Prostate gland (tissue), 2 donors: ENCODE data around the gene GPRIN2. TPM values are rescaled to one million over a fixed set of nuclear protein-coding genes. Genes with fewer than 3 reads are reported as not detected.
"Not testable (repeated sequence)": the region's sequence is repeated elsewhere in the genome, so short reads cannot be mapped to it uniquely, and the experiment has no call there.

ENCODE experiments used
- DNase-seq: peaks from one replicate; pipeline ENCODE4 v3.0.0-alpha.2; 2019; ENCODE audit warnings: low spot score
- H3K27ac ChIP-seq, 2 donors: fragments of 200-600 bp; sonication (generic); 2 replicates each; pipeline ENCODE4 v1.5.1; 2017 to 2019
- H3K27me3 ChIP-seq: fragments of 200-600 bp; sonication (generic); replicated peaks from 2 replicates; pipeline ENCODE4 v1.5.1; 2019; ENCODE audit not compliant: insufficient read depth
- H3K36me3 ChIP-seq, 2 donors: fragments of 200-600 bp; sonication (generic); 1 replicate in 1 of 2; 2 replicates in 1 of 2; pipeline versions ENCODE4 v1.5.1 to v1.8.1; 2017 to 2019
- H3K4me1 ChIP-seq: fragments of 200-600 bp; sonication (generic); replicated peaks from 2 replicates; pipeline ENCODE4 v1.5.1; 2019
- H3K4me3 ChIP-seq, 2 donors: fragments of 200-600 bp; sonication (generic); 2 replicates each; pipeline ENCODE4 v1.5.1; 2017 to 2019
- H3K9me3 ChIP-seq: fragments of 200-600 bp; sonication (generic); 2 replicates; pipeline ENCODE4 v1.5.1; 2017
- CTCF ChIP-seq, 4 experiments: fragments of 200-600 bp in 2 of 4; fragments of 450-650 bp in 2 of 4; sonication (generic) in 2 of 4; IDR thresholded peaks; 1 replicate in 3 of 4; 2 replicates in 1 of 4; pipeline ENCODE4 v1.5.1; 2016 to 2019; ENCODE audit warnings: antibody characterized with exemption in 4 of 4, mild to moderate bottlenecking in 2 of 4, moderate library complexity in 2 of 4
- POLR2A ChIP-seq: fragments of 450-650 bp; IDR thresholded peaks from one replicate; pipeline ENCODE4 v1.6.1; 2016; ENCODE audit warnings: antibody characterized with exemption, mild to moderate bottlenecking
- WGBS: methylation state at CpG from one replicate; pipeline ENCODE4 v1.1.5; 2018; 5-methylcytosine and 5-hydroxymethylcytosine counted together
- intact Hi-C: fragments of 100-400 bp; cut with DNase I; formaldehyde crosslinking; loops from one replicate; pipeline ENCODE4 v1.14.2; 2022
- total RNA-seq, 2 donors: library from RNA; depleted of rRNA; stranded (reverse); fragments of >200 nt; gene quantifications; one replicate each; pipeline ENCODE4 v1.1.0, GENCODE V29; 2016

Gene GPRIN2
- 10 to 100 TPM in 1 of 2 donors, 1 to 10 TPM in 1; 4.3 to 16.9 TPM for total RNA-seq

GRCh38 chr10:46556515-46557318, at the start of gene GPRIN2:
Gene GPRIN2 (minus strand): TSS chr10:46556658. CDS start chr10:46550736, 5,922 bp downstream.
- peak; percentile 56 for TF ChIP-seq POLR2A
- no peak for TF ChIP-seq CTCF (IDR thresholded peaks at IDR 0.05)
- peak; percentile 56 for DNase-seq
- H3K27me3 ChIP-seq: no peaks in the 10 kb centered on the region
- no peaks in the 10 kb centered on the region for H3K9me3 ChIP-seq
- peaks cover 7% of the 10 kb centered on the region for H3K4me1 ChIP-seq
- intact Hi-C loops: loop anchor here (10.0 kb wide), 1 partner anchor 332 kb away; no protein-coding TSS in a partner anchor
- H3K4me3 ChIP-seq: peak within 1 kb of the TSS; percentile 38 to 48
- H3K27ac ChIP-seq: peak within 1 kb of the TSS; percentile 3 to 42
- 5% methylated on average over 74 of the region's 74 CpGs for WGBS
- H3K36me3 ChIP-seq: no peaks in the 10 kb centered on the region

- intact Hi-C loops, H3K4me1 ChIP-seq: not testable (repeated sequence)
Measured at GRCh38 chr10:46600516-46600915, 44.1 kb upstream of the GPRIN2 start.

GRCh38 chr10:46597616-46598246, 41.3 kb upstream of the GPRIN2 start:
- H3K9me3 ChIP-seq, H3K36me3 ChIP-seq, H3K4me1 ChIP-seq, H3K27me3 ChIP-seq, DNase-seq, intact Hi-C loops: not testable (repeated sequence)
- peak overlapping the region; percentile 25 to 35 for H3K4me3 ChIP-seq
- peak overlapping the region in 1 of 2 donors; percentile 45 for H3K27ac ChIP-seq
- WGBS: under 1% methylated on average over 14 of the region's 44 CpGs

More at GRCh38 chr10:46600516-46600915, 44.1 kb upstream of the GPRIN2 start:
- H3K9me3 ChIP-seq, H3K4me3 ChIP-seq, H3K36me3 ChIP-seq, H3K27me3 ChIP-seq, H3K27ac ChIP-seq, DNase-seq: not testable (repeated sequence)
- WGBS: 31% methylated on average over 1 of the region's 1 CpG

GRCh38 chr10:46596570-46596969, 40.1 kb upstream of the GPRIN2 start:
- WGBS: 10% methylated on average over 2 of the region's 4 CpGs
- intact Hi-C loops: not testable (repeated sequence)

GRCh38 chr10:46594453-46595063, 38.1 kb upstream of the GPRIN2 start:
- H3K4me3 ChIP-seq, H3K9me3 ChIP-seq, DNase-seq, intact Hi-C loops, H3K4me1 ChIP-seq, H3K27me3 ChIP-seq, H3K36me3 ChIP-seq, H3K27ac ChIP-seq: not testable (repeated sequence)
- 0% methylated on average over 5 of the region's 6 CpGs for WGBS

More at GRCh38 chr10:46596570-46596969, 40.1 kb upstream of the GPRIN2 start:
- H3K27me3 ChIP-seq, H3K36me3 ChIP-seq, H3K4me1 ChIP-seq, DNase-seq, H3K27ac ChIP-seq, H3K9me3 ChIP-seq, H3K4me3 ChIP-seq: not testable (repeated sequence)

GRCh38 chr10:46593307-46593706, 36.8 kb upstream of the GPRIN2 start:
- intact Hi-C loops, H3K36me3 ChIP-seq, H3K4me1 ChIP-seq, H3K9me3 ChIP-seq, H3K27me3 ChIP-seq, H3K27ac ChIP-seq, DNase-seq, H3K4me3 ChIP-seq: not testable (repeated sequence)
- 97% methylated on average over 13 of the region's 13 CpGs for WGBS

- H3K4me1 ChIP-seq, intact Hi-C loops, DNase-seq, H3K27ac ChIP-seq, H3K27me3 ChIP-seq, H3K9me3 ChIP-seq, H3K4me3 ChIP-seq, H3K36me3 ChIP-seq: not testable (repeated sequence)
- no CpG with 5 or more reads among the region's 8 CpGs for WGBS
Measured at GRCh38 chr10:46591053-46591452, 34.6 kb upstream of the GPRIN2 start.

- H3K4me3 ChIP-seq, H3K4me1 ChIP-seq, H3K36me3 ChIP-seq, H3K27me3 ChIP-seq, H3K9me3 ChIP-seq, intact Hi-C loops, DNase-seq, H3K27ac ChIP-seq: not testable (repeated sequence)
- no CpG with 5 or more reads among the region's 3 CpGs for WGBS
Measured at GRCh38 chr10:46589589-46589988, 33.1 kb upstream of the GPRIN2 start.

GRCh38 chr10:46588221-46588620, 31.8 kb upstream of the GPRIN2 start:
- H3K9me3 ChIP-seq, H3K4me1 ChIP-seq, H3K36me3 ChIP-seq, intact Hi-C loops, H3K27ac ChIP-seq, H3K27me3 ChIP-seq, DNase-seq, H3K4me3 ChIP-seq: not testable (repeated sequence)
- WGBS: no CpG with 5 or more reads among the region's 3 CpGs

- no CpG with 5 or more reads among the region's 24 CpGs for WGBS
- H3K9me3 ChIP-seq, H3K4me3 ChIP-seq, H3K36me3 ChIP-seq, intact Hi-C loops, H3K27ac ChIP-seq, H3K27me3 ChIP-seq, DNase-seq, H3K4me1 ChIP-seq: not testable (repeated sequence)
Measured at GRCh38 chr10:46587546-46587945, 31.1 kb upstream of the GPRIN2 start.

- H3K9me3 ChIP-seq, H3K27ac ChIP-seq, H3K4me3 ChIP-seq, H3K36me3 ChIP-seq, DNase-seq, H3K4me1 ChIP-seq, H3K27me3 ChIP-seq, intact Hi-C loops: not testable (repeated sequence)
- no CpG with 5 or more reads among the region's 13 CpGs for WGBS
Measured at GRCh38 chr10:46585246-46585645, 28.8 kb upstream of the GPRIN2 start.
